ENCODE data around the gene PSMD1. TPM values are rescaled to one million over a fixed set of nuclear protein-coding genes. Genes with fewer than 3 reads are reported as not detected.

The PSMD1 gene
- total RNA-seq, 4 donors from 2014 or later: 45.5 to 60.2 (median 56.8) TPM

DNA sequence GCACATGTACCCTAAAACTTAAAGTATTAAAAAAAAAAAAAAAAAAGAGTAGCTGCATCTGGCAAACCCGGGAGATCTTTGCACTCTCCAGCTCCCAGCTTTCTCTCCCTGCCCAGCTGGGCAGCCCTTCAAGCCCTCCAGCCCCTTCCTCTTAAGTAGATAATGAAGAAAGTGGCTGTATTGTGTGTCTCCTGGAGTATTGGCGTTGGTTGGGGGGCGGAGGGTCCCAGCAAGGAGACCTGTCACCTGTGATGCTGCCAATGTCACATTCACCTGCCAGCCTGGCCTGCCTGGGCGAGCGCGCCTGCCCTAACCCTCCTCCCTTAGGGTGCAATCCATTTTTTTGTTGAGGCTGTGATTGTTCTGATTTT, 17.4 kb upstream of the PSMD1 start:
- Histone ChIP-seq H3K9me3 (no peaks in the 10 kb centered on the region), H3K4me3 (no peak overlapping the region), H3K4me1 (peaks cover 13% of the 10 kb centered on the region), H3K27ac (no peak overlapping the region), H3K27me3 (peaks cover 60% of the 10 kb centered on the region), H3K36me3 (no peaks in the 10 kb centered on the region)
- WGBS: 75% methylated on average over 6 of the region's 6 CpGs
- DNase-seq (ENCODE audit: low spot score in 2 of 2): no peak
- TF ChIP-seq EP300 (IDR thresholded peaks at IDR 0.05) (no peak), POLR2A (IDR thresholded peaks at IDR 0.05) (no peak), POLR2AphosphoS5 (IDR thresholded peaks at IDR 0.05) (no peak)
- TF ChIP-seq, protein P1, sequence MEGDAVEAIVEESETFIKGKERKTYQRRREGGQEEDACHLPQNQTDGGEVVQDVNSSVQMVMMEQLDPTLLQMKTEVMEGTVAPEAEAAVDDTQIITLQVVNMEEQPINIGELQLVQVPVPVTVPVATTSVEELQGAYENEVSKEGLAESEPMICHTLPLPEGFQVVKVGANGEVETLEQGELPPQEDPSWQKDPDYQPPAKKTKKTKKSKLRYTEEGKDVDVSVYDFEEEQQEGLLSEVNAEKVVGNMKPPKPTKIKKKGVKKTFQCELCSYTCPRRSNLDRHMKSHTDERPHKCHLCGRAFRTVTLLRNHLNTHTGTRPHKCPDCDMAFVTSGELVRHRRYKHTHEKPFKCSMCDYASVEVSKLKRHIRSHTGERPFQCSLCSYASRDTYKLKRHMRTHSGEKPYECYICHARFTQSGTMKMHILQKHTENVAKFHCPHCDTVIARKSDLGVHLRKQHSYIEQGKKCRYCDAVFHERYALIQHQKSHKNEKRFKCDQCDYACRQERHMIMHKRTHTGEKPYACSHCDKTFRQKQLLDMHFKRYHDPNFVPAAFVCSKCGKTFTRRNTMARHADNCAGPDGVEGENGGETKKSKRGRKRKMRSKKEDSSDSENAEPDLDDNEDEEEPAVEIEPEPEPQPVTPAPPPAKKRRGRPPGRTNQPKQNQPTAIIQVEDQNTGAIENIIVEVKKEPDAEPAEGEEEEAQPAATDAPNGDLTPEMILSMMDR (IDR thresholded peaks at IDR 0.05): no peak

DNA sequence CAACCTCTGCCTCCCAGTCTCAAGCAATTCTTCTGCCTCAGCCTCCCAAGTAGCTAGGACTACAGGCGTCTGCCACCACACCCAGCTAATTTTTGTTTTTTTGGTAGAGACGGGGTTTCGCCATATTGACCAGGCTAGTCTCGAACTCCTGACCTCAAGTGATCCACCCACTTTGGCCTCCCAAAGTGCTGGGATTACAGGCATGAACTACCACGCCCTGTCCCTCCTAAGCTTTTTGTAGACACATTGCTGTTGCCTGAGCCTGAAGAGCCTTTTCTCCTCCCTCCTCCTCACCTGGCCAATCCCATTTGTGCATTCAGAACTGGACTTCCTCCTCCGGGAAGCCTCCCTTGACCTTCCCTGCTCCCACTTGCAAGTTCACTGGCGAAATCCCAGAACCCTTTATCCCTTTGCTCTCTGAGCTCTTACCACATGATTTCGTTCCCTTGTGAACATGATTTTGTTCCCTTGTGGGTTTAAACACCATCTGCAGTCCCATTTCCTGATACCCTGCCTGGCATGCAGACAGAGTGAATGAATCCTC, 16.8 kb upstream of the PSMD1 start:
- no peak overlapping the region for H3K27ac ChIP-seq

DNA sequence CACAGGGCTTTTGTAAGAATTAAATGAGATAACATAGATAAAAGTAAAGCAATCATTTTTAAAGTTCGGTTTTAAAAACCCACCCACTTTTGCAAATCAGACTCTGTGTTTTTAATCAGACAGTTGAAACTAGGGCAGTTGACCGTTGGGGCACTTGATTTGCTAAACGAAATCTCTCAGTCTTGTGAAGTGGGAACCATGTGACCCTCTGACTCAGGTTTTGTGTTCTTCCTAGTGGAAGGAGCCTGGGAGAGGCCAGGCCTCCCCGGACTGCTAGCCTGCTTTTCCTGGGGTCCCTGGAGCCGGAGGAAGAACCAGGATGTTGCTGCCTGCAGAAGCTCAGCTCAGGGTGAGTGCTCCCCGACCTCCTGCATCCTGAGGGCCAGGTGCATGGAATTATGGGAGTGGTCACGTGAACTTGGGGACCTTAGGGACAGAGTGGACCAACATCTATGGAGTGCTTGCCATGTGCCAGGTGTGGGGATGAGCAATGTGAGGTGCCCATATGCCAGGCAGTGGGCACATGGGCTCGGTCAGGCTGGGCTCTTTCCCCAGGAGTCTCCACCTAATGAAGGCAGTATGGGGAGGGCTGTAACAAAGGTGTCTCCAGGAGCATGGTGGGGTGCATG, 15.5 kb upstream of the PSMD1 start:
- H3K27ac ChIP-seq: no peak overlapping the region

More for the DNA sequence above, 16.8 kb upstream of the PSMD1 start:
- Histone ChIP-seq H3K36me3 (no peaks in the 10 kb centered on the region), H3K4me1 (peaks cover 13% of the 10 kb centered on the region), H3K4me3 (no peak overlapping the region), H3K27me3 (peaks cover 60% of the 10 kb centered on the region), H3K9me3 (no peaks in the 10 kb centered on the region)
- no peak for DNase-seq (ENCODE audit: low spot score in 2 of 2)
- WGBS: 85% methylated on average over 8 of the region's 8 CpGs
- TF ChIP-seq POLR2A (IDR thresholded peaks at IDR 0.05) (no peak), EP300 (IDR thresholded peaks at IDR 0.05) (no peak), POLR2AphosphoS5 (IDR thresholded peaks at IDR 0.05) (no peak)
- TF ChIP-seq, protein P1 (IDR thresholded peaks at IDR 0.05): no peak

DNA sequence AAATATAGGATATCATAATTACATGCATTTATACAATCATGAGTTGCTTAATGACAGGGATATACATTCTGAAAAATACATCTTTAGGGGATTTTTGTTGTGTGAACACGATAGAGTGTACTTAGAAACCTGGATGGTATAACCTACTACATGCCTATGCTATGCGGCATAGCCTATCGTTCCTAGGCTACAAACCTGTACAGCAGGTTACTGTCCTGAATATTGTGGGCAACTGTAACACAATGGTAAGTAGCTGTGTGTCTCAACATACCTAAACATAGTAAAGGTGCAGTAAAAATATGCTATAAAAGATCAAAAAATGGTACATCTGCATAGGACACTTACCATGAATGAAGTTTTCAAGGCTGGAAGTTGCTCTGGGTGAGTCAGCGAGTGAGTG, 12.9 kb upstream of the PSMD1 start:
- WGBS: 78% methylated on average over 4 of the region's 4 CpGs

More for the DNA sequence above, 15.5 kb upstream of the PSMD1 start:
- Histone ChIP-seq H3K4me1 (peaks cover 13% of the 10 kb centered on the region), H3K27me3 (peaks cover 52% of the 10 kb centered on the region), H3K4me3 (no peak overlapping the region), H3K9me3 (no peaks in the 10 kb centered on the region), H3K36me3 (no peaks in the 10 kb centered on the region)
- 68% methylated on average over 8 of the region's 8 CpGs for WGBS
- TF ChIP-seq, protein P1 (IDR thresholded peaks at IDR 0.05): no peak
- TF ChIP-seq EP300 (IDR thresholded peaks at IDR 0.05) (no peak), POLR2A (IDR thresholded peaks at IDR 0.05) (no peak), POLR2AphosphoS5 (IDR thresholded peaks at IDR 0.05) (no peak)
- no peak for DNase-seq (ENCODE audit: low spot score in 2 of 2)

DNA sequence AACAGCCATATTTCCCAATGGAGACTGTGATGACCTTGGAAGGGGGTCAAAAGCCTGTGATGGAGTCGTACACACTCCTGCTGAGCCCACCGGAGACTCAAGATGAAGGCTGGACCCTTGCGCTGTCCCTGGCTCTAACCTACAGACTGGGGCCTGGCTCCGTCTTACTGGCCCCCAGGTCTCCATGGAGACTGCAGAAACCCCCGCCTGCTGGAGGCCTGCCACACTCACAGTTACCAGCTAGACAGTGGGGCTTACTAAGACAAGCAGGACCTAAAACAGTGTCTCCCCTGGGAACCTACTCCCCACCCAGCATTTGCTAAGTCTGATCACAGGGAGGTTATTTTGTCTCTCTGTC, 9.8 kb upstream of the PSMD1 start:
- H3K27ac ChIP-seq: no peak overlapping the region
- peaks cover 9% of the 10 kb centered on the region for H3K27me3 ChIP-seq
- no peaks in the 10 kb centered on the region for H3K36me3 ChIP-seq
- no peak for DNase-seq (ENCODE audit: low spot score in 2 of 2)
- TF ChIP-seq, protein P1 (IDR thresholded peaks at IDR 0.05): no peak
- TF ChIP-seq POLR2AphosphoS5 (IDR thresholded peaks at IDR 0.05): no peak
- TF ChIP-seq EP300 (IDR thresholded peaks at IDR 0.05): no peak
- no peak for TF ChIP-seq POLR2A (IDR thresholded peaks at IDR 0.05)
- H3K4me3 ChIP-seq: no peak overlapping the region
- no peaks in the 10 kb centered on the region for H3K4me1 ChIP-seq
- no peaks in the 10 kb centered on the region for H3K9me3 ChIP-seq
- WGBS: 89% methylated on average over 5 of the region's 5 CpGs

More for the DNA sequence above, 12.9 kb upstream of the PSMD1 start:
- TF ChIP-seq POLR2AphosphoS5 (IDR thresholded peaks at IDR 0.05): no peak
- TF ChIP-seq, protein P1 (IDR thresholded peaks at IDR 0.05): no peak
- TF ChIP-seq POLR2A (IDR thresholded peaks at IDR 0.05): no peak
- no peak for TF ChIP-seq EP300 (IDR thresholded peaks at IDR 0.05)
- no peaks in the 10 kb centered on the region for H3K9me3 ChIP-seq
- no peaks in the 10 kb centered on the region for H3K4me1 ChIP-seq
- DNase-seq (ENCODE audit: low spot score in 2 of 2): no peak
- H3K27me3 ChIP-seq: peaks cover 33% of the 10 kb centered on the region
- H3K36me3 ChIP-seq: no peaks in the 10 kb centered on the region
- no peak overlapping the region for H3K27ac ChIP-seq
- H3K4me3 ChIP-seq: no peak overlapping the region

Measured in suprapubic skin (tissue), 4 donors.